ENCODE results near the gene PSME1.

- TF ChIP-seq, protein P1, sequence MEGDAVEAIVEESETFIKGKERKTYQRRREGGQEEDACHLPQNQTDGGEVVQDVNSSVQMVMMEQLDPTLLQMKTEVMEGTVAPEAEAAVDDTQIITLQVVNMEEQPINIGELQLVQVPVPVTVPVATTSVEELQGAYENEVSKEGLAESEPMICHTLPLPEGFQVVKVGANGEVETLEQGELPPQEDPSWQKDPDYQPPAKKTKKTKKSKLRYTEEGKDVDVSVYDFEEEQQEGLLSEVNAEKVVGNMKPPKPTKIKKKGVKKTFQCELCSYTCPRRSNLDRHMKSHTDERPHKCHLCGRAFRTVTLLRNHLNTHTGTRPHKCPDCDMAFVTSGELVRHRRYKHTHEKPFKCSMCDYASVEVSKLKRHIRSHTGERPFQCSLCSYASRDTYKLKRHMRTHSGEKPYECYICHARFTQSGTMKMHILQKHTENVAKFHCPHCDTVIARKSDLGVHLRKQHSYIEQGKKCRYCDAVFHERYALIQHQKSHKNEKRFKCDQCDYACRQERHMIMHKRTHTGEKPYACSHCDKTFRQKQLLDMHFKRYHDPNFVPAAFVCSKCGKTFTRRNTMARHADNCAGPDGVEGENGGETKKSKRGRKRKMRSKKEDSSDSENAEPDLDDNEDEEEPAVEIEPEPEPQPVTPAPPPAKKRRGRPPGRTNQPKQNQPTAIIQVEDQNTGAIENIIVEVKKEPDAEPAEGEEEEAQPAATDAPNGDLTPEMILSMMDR (IDR thresholded peaks at IDR 0.05), result no peak
- no peak for TF ChIP-seq POLR2A (IDR thresholded peaks at IDR 0.05)
- TF ChIP-seq POLR2AphosphoS5 (IDR thresholded peaks at IDR 0.05), result no peak
- no peak for TF ChIP-seq EP300 (IDR thresholded peaks at IDR 0.05)
These were observed 7.5 kb downstream of the PSME1 start for GRCh38 chr14:24143511-24143910.

All from upper lobe of left lung (tissue), 4 donors.